ENCODE measurements around the gene CBX1.

DNA sequence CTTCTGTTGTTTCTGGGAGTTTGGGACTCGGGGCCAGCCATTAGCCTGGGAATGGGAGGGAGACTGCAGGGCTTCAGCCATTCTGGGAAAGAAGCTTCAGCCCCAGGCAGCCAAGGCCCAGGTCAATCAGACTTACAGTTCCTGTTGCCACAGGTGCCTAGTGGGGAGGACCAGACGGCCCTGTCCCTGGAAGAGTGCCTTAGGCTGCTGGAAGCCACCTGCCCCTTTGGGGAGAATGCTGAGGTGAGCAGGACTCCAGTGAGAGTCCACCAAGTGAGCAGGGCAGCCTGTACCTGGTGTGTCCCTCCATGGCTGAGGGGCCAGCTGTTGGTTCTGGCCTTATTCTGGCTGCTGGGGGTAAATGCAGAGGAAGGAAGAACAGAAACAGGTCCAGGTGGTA is 44.4 kb downstream of the CBX1 start:
- no peak for TF ChIP-seq POLR2A (IDR thresholded peaks at IDR 0.05)
- TF ChIP-seq, protein P1, sequence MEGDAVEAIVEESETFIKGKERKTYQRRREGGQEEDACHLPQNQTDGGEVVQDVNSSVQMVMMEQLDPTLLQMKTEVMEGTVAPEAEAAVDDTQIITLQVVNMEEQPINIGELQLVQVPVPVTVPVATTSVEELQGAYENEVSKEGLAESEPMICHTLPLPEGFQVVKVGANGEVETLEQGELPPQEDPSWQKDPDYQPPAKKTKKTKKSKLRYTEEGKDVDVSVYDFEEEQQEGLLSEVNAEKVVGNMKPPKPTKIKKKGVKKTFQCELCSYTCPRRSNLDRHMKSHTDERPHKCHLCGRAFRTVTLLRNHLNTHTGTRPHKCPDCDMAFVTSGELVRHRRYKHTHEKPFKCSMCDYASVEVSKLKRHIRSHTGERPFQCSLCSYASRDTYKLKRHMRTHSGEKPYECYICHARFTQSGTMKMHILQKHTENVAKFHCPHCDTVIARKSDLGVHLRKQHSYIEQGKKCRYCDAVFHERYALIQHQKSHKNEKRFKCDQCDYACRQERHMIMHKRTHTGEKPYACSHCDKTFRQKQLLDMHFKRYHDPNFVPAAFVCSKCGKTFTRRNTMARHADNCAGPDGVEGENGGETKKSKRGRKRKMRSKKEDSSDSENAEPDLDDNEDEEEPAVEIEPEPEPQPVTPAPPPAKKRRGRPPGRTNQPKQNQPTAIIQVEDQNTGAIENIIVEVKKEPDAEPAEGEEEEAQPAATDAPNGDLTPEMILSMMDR (IDR thresholded peaks at IDR 0.05), result no peak
- TF ChIP-seq POLR2AphosphoS5 (IDR thresholded peaks at IDR 0.05), result no peak
- TF ChIP-seq EP300 (IDR thresholded peaks at IDR 0.05; ENCODE audit: low read depth), result no peak

All from transverse colon (tissue), 4 donors.